SU-DHL-6 (cell line): Measurements from ENCODE around the gene RBMS3.

Source experiments
- H2AFZ ChIP-seq: fragments of 200-600 bp; sonication (generic); 2 replicates; pipeline ENCODE4 v1.6.1; 2014; ENCODE audit warnings: low read depth, mild to moderate bottlenecking, moderate library complexity, mixed read lengths, antibody characterized with exemption, low read length; ENCODE audit not compliant: severe bottlenecking
- H3F3A ChIP-seq: fragments of 200-600 bp; shearing (Covaris generic); 2 replicates; pipeline ENCODE4 v1.6.0; 2016; ENCODE audit warnings: antibody characterized with exemption, mild to moderate bottlenecking; ENCODE audit not compliant: insufficient read depth
- H3K27ac ChIP-seq: fragments of 200-600 bp; sonication (generic); 2 replicates; pipeline ENCODE4 v1.5.1; 2016; ENCODE audit warnings: low read depth, mild to moderate bottlenecking, low read length, moderate library complexity, mixed read lengths
- H3K27me3 ChIP-seq: fragments of 200-600 bp; sonication (generic), shearing (Covaris generic); 2 replicates; pipeline ENCODE4 v1.6.0; 2014; ENCODE audit warnings: mild to moderate bottlenecking, low read length
- H3K36me3 ChIP-seq: fragments of 200-600 bp; sonication (generic); 2 replicates; pipeline ENCODE4 v1.6.1; 2014; ENCODE audit warnings: mild to moderate bottlenecking, low read length, mixed read lengths
- H3K4me2 ChIP-seq: fragments of 300-600, 200-600 bp; shearing (Covaris generic), sonication (generic); 2 replicates; pipeline ENCODE4 v1.6.0; 2014; ENCODE audit warnings: low read length, low read depth, mild to moderate bottlenecking; ENCODE audit not compliant: poor library complexity, severe bottlenecking
- H3K4me3 ChIP-seq: fragments of 200-600 bp; sonication (generic); 2 replicates; pipeline ENCODE4 v1.5.1; 2014; ENCODE audit warnings: antibody characterized with exemption, low read length, mild to moderate bottlenecking, mixed read lengths; ENCODE audit not compliant: insufficient read depth, poor library complexity, severe bottlenecking
- H3K79me2 ChIP-seq: fragments of 200-600 bp; sonication (generic); 2 replicates; pipeline ENCODE4 v1.6.1; 2014; ENCODE audit warnings: mild to moderate bottlenecking, low read length, moderate library complexity; ENCODE audit not compliant: insufficient read depth
- H3K9ac ChIP-seq: fragments of 200-600 bp; sonication (generic); 2 replicates; pipeline ENCODE4 v1.7.0; 2014; ENCODE audit warnings: mild to moderate bottlenecking, low read length
- H3K9me2 ChIP-seq: fragments of 200-600 bp; sonication (generic); replicated peaks from 2 replicates; pipeline ENCODE4 v1.6.1; 2014; ENCODE audit warnings: low read length; ENCODE audit not compliant: insufficient read depth
- H3K9me3 ChIP-seq: fragments of 200-600 bp; sonication (generic); 2 replicates; pipeline ENCODE4 v1.6.1; 2014; ENCODE audit warnings: low read length, mixed read lengths; ENCODE audit not compliant: insufficient read depth
- H4K20me1 ChIP-seq: fragments of 200-600 bp; sonication (generic); 2 replicates; pipeline ENCODE4 v1.6.1; 2014; ENCODE audit warnings: low read depth, mild to moderate bottlenecking, antibody characterized with exemption, low read length, moderate library complexity, mixed read lengths
- CTCF ChIP-seq: fragments of 200-600 bp; sonication (generic); IDR thresholded peaks from one replicate; pipeline ENCODE4 v1.5.1; 2017; ENCODE audit warnings: antibody characterized with exemption, mild to moderate bottlenecking, low read length, moderate library complexity; ENCODE audit not compliant: insufficient read depth, poor library complexity, severe bottlenecking
- EZH2phosphoT487 ChIP-seq: fragments of 200-600 bp; sonication (generic), shearing (Covaris generic); conservative IDR thresholded peaks from 2 replicates; pipeline ENCODE4 v1.6.1; 2018; ENCODE audit warnings: mild to moderate bottlenecking, antibody characterized with exemption, low read length, moderate library complexity, mixed read lengths

The RBMS3 gene

DNA sequence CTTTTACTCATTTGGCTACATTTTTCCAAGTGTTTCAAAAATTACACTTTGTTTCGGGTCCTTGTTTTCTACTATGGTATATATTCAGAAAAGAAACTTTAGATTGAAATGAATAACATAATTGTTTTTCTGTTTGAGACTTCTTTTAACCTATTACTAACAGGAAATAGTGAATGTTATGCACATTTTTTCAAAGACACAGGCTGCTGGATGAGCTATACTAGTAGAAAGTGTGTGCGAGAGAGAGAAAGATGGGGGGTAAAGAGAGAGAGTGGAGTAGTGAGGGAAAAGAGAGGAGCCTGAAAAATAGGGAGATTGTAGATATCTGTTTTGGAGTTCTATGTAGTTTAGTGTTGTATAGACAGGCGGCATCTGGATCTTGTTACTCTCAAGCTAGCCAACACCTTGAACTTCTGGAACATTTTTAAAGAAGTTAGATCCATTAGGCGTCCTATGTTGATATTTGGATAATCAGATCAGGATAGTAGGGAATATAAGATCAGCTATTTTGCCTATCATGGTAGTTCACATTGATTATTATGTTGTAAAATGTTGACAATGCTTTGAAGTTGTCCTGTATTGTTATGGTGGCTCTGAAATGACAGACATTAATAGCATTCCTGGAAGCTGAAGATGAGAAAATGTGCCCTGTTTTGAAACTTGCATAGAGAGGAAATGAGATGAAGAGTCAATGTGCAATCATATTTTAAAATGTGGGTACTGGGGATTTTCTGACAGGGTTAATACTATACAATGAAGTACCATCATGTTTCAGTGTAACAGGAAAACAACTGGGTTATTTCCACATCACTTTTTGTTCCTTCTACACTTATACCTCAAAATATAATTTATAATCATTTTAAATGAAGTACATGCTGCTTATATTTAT, 2.6 kb downstream of the RBMS3 start:
- Histone ChIP-seq H3K4me2 (peak overlapping the region; percentile 73), H3K27ac (no peak overlapping the region)
- no peak for TF ChIP-seq CTCF
- no peak for TF ChIP-seq EZH2phosphoT487

DNA sequence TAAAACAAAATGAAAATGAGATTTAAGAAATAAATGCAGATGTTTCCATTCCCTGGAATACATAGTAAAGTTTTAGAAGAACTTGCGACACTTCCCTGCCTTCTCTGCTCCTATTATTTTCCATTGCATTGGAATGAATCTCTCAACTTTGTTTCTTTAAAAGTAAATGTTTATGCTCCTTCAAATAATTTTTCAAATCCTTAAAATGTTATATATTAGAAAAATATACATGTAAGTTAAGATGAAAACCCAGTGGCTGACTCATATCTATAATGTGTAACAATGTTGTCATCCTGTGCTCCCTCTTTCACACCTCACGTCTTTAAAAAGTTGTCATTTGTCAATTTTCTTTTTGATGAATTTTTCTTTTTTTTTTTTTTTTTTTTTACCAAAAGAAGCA, 3.6 kb downstream of the RBMS3 start:
- Histone ChIP-seq H3K79me2 (no peaks in the 10 kb centered on the region), H3F3A (no peaks in the 10 kb centered on the region), H3K27ac (no peak overlapping the region), H3K9ac (no peak overlapping the region), H3K9me2 (no peaks in the 10 kb centered on the region), H3K9me3 (no peaks in the 10 kb centered on the region), H3K27me3 (no peaks in the 10 kb centered on the region), H4K20me1 (no peaks in the 10 kb centered on the region), H3K36me3 (no peaks in the 10 kb centered on the region), H3K4me2 (no peak overlapping the region), H2AFZ (no peak overlapping the region), H3K4me3 (no peak overlapping the region)
- no peak for TF ChIP-seq CTCF
- TF ChIP-seq EZH2phosphoT487, result no peak

More for the DNA sequence above, 2.6 kb downstream of the RBMS3 start:
- Histone ChIP-seq H3K36me3 (no peaks in the 10 kb centered on the region), H3K27me3 (no peaks in the 10 kb centered on the region), H3K4me3 (peak overlapping the region; percentile 55), H3K9me3 (no peaks in the 10 kb centered on the region), H3K9ac (peak overlapping the region; percentile 48; the same call in 1 of the 2 replicates), H3F3A (no peaks in the 10 kb centered on the region), H3K79me2 (no peaks in the 10 kb centered on the region), H2AFZ (peak overlapping the region; percentile 24), H3K9me2 (no peaks in the 10 kb centered on the region), H4K20me1 (no peaks in the 10 kb centered on the region)

DNA sequence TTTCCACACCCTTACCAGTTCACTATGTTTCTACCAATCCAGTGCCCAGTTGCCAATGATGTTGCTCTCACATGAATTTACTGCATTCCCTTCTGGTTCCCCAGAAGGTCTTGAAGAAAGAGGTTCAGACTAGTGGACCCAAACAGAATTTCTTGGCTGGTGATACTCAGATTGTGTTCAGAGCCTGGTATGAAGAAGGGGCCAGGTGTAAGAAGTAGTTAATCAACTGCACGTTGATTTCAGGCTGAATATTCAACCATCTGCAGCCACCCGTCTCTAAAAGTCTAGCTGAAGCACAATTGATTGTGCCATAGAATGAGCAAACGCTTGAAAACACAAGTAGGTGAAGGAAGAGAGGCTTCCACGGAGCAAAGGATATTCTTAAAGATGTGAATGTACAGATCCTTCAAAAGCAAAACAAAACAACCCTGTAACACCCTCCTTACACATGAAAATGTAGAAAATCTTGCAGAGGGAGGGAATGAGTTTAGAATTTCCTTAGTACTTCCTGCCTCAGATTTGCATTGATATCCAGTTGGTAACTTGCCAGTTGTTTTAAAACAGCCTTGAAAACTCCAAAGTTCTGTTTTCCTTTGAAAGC, 4.7 kb downstream of the RBMS3 start:
- Histone ChIP-seq H3K4me3 (no peak overlapping the region), H3K36me3 (no peaks in the 10 kb centered on the region), H3F3A (no peaks in the 10 kb centered on the region), H3K9ac (no peak overlapping the region), H3K27ac (no peak overlapping the region), H3K27me3 (no peaks in the 10 kb centered on the region), H3K4me2 (no peak overlapping the region), H3K79me2 (no peaks in the 10 kb centered on the region), H2AFZ (no peak overlapping the region), H3K9me3 (no peaks in the 10 kb centered on the region), H4K20me1 (no peaks in the 10 kb centered on the region), H3K9me2 (no peaks in the 10 kb centered on the region)
- TF ChIP-seq EZH2phosphoT487, result no peak
- TF ChIP-seq CTCF, result no peak
